Measurements from ENCODE around the gene KIF3A.

The KIF3A gene

GRCh38 chr5:132679717-132680380, 57.5 kb downstream of the KIF3A start:
- H3K9me2 ChIP-seq (replicated peaks; ENCODE audit: control insufficient read depth, low read length): no peaks in the 10 kb centered on the region
- no peak overlapping the region for H3K27ac ChIP-seq (ENCODE audit: low read depth, low read length)
- H3K4me3 ChIP-seq (ENCODE audit: low read length): no peak overlapping the region
- H3K4me1 ChIP-seq (ENCODE audit: control insufficient read depth, low read length): peaks cover 26% of the 10 kb centered on the region
- no peak overlapping the region for H3K4me2 ChIP-seq (ENCODE audit: low read length)
- TF ChIP-seq CTCF (IDR thresholded peaks at IDR 0.05; ENCODE audit: low read depth, low read length, poor library complexity, severe bottlenecking): no peak
- no peak for TF ChIP-seq EZH2phosphoT487 (IDR thresholded peaks at IDR 0.05; ENCODE audit: borderline replicate concordance, low read length)
- no peaks in the 10 kb centered on the region for H3K36me3 ChIP-seq (ENCODE audit: control insufficient read depth, low read length)
- no peaks in the 10 kb centered on the region for H3K9me3 ChIP-seq (ENCODE audit: control insufficient read depth, insufficient read depth, low read length)
- no peaks in the 10 kb centered on the region for H3F3A ChIP-seq (ENCODE audit: control insufficient read depth, insufficient read depth)
- H3K27me3 ChIP-seq (ENCODE audit: control insufficient read depth, low read length): no peaks in the 10 kb centered on the region
- H4K20me1 ChIP-seq (ENCODE audit: control insufficient read depth, insufficient read depth, low read depth, low read length): no peaks in the 10 kb centered on the region
- no peaks in the 10 kb centered on the region for H3K79me2 ChIP-seq (ENCODE audit: control insufficient read depth, low read length)

- H3K9me2 ChIP-seq (replicated peaks; ENCODE audit: control insufficient read depth, low read length): no peaks in the 10 kb centered on the region
- H3F3A ChIP-seq (ENCODE audit: control insufficient read depth, insufficient read depth): no peaks in the 10 kb centered on the region
- H3K4me2 ChIP-seq (ENCODE audit: low read length): no peak overlapping the region
- no peaks in the 10 kb centered on the region for H3K79me2 ChIP-seq (ENCODE audit: control insufficient read depth, low read length)
- no peaks in the 10 kb centered on the region for H3K9me3 ChIP-seq (ENCODE audit: control insufficient read depth, insufficient read depth, low read length)
- TF ChIP-seq CTCF (IDR thresholded peaks at IDR 0.05; ENCODE audit: low read depth, low read length, poor library complexity, severe bottlenecking) (no peak), EZH2phosphoT487 (IDR thresholded peaks at IDR 0.05; ENCODE audit: borderline replicate concordance, low read length) (no peak)
- no peak overlapping the region for H3K4me3 ChIP-seq (ENCODE audit: low read length)
- no peaks in the 10 kb centered on the region for H3K27me3 ChIP-seq (ENCODE audit: control insufficient read depth, low read length)
- peaks cover 23% of the 10 kb centered on the region for H3K4me1 ChIP-seq (ENCODE audit: control insufficient read depth, low read length)
- no peaks in the 10 kb centered on the region for H4K20me1 ChIP-seq (ENCODE audit: control insufficient read depth, insufficient read depth, low read depth, low read length)
- H3K36me3 ChIP-seq (ENCODE audit: control insufficient read depth, low read length): no peaks in the 10 kb centered on the region
- no peak overlapping the region for H3K27ac ChIP-seq (ENCODE audit: low read depth, low read length)
These were observed 58.2 kb downstream of the KIF3A start for GRCh38 chr5:132679166-132679565.

- Histone ChIP-seq H4K20me1 (ENCODE audit: control insufficient read depth, insufficient read depth, low read depth, low read length) (no peaks in the 10 kb centered on the region), H3K79me2 (ENCODE audit: control insufficient read depth, low read length) (no peaks in the 10 kb centered on the region), H3K27me3 (ENCODE audit: control insufficient read depth, low read length) (no peaks in the 10 kb centered on the region), H3K9me3 (ENCODE audit: control insufficient read depth, insufficient read depth, low read length) (no peaks in the 10 kb centered on the region), H3K36me3 (ENCODE audit: control insufficient read depth, low read length) (no peaks in the 10 kb centered on the region), H3F3A (ENCODE audit: control insufficient read depth, insufficient read depth) (no peaks in the 10 kb centered on the region), H3K4me3 (ENCODE audit: low read length) (no peak overlapping the region), H3K4me1 (ENCODE audit: control insufficient read depth, low read length) (peaks cover 23% of the 10 kb centered on the region), H3K27ac (ENCODE audit: low read depth, low read length) (no peak overlapping the region), H3K9me2 (replicated peaks; ENCODE audit: control insufficient read depth, low read length) (no peaks in the 10 kb centered on the region), H3K4me2 (ENCODE audit: low read length) (no peak overlapping the region)
- TF ChIP-seq EZH2phosphoT487 (IDR thresholded peaks at IDR 0.05; ENCODE audit: borderline replicate concordance, low read length): no peak
- TF ChIP-seq CTCF (IDR thresholded peaks at IDR 0.05; ENCODE audit: low read depth, low read length, poor library complexity, severe bottlenecking): no peak
These were observed 58.6 kb downstream of the KIF3A start for GRCh38 chr5:132678735-132679134.
